ENCODE results near the gene RGS3. TPM values are rescaled to one million over a fixed set of nuclear protein-coding genes. Genes with fewer than 3 reads are reported as not detected.

RGS3 gene
- total RNA-seq, 1 donor from 2014 or later = 110 TPM

DNA sequence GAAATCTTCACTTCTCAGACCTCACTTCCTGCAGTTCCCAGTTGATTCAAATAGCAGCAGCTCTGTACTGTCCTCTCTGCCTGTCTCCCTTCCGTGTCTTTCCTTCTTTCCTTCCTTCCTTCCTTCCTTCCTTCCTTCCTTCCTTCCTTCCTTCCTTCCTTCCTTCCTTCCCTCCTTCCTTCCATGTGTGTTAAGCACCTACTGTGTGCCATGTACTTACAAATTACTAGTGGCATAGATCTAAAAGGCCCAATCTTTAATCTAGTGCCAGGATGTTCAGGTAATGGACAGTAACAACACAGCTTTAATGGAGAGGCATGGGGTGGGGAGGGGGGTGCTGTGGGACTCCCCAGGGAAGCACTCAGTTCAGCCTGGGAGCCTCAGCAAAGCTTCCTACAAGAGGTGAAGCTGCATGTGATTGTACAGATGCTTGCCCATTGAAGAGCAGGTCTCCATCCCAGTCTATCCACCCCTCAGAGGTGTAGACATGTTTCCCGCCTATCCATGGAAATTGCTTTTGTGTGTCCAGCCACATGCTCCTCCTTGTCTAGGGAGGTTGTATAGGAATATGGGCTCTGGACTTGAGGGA is 106.0 kb downstream of the RGS3 start:
- DNase-seq (ENCODE audit: low read depth) = no peak

DNA sequence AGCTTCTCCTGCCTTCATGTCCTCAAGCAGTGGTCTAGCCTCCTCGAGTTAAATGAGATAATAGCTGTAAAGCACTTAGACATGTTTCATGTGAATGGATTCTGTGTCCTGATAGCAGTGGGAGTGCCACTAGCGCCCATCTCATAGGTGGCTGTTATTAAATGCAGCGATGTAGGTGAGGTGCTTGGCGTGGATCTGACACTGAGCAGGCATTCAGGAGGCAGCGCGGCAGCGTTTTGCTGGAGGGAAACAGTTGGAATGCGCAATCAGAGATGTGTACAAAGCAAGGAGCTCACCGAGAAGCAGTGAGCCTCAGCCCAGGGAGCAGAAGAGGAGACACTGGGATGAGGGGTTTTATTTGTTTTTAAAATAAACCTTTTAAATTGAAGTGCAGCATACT is 106.6 kb downstream of the RGS3 start:
- DNase-seq (ENCODE audit: low read depth) = no peak

DNA sequence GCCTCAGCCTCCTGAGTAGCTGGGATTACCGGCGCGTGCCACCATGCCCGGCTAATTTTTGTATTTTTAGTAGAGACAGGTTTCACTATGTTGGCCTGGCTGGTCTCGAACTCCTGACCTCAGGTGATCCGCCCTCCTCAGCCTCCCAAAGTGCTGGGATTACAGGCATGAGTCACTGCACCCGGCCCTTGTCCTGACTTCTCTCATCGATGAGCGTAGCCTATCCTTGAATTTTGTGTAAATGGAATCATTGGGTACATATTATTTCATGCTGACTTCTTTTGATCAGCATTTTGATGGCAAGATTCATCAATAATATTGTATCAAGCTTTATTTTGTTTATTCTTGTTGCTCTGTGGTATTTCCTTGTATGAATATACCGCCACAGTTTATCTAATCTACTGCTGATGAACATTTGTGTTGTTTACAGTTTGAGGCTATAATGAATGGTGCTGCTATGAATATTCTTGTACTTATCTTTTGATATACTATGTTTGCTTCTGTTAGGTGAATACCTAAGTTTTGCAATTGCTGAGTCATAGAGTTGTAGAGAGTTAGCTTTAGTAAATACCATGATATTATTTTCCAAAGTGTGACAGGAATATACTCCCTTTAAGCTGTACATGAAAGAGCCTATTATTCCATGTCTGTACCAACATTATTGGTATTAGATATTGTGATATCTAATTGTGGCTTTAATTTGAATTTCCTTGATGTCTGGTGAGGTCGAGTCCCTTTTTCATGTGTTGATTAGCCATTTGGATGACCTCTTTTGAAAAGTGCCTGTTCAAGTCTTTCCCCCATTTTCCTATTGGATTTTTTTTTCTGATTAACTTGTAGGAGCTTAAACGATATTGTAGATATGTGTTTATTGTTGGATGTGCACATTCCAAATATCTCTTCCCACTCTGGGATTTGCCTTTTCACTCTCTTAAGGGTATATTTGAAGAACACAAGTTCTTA is 107.5 kb downstream of the RGS3 start:
- DNase-seq (ENCODE audit: low read depth) = no peak

DNA sequence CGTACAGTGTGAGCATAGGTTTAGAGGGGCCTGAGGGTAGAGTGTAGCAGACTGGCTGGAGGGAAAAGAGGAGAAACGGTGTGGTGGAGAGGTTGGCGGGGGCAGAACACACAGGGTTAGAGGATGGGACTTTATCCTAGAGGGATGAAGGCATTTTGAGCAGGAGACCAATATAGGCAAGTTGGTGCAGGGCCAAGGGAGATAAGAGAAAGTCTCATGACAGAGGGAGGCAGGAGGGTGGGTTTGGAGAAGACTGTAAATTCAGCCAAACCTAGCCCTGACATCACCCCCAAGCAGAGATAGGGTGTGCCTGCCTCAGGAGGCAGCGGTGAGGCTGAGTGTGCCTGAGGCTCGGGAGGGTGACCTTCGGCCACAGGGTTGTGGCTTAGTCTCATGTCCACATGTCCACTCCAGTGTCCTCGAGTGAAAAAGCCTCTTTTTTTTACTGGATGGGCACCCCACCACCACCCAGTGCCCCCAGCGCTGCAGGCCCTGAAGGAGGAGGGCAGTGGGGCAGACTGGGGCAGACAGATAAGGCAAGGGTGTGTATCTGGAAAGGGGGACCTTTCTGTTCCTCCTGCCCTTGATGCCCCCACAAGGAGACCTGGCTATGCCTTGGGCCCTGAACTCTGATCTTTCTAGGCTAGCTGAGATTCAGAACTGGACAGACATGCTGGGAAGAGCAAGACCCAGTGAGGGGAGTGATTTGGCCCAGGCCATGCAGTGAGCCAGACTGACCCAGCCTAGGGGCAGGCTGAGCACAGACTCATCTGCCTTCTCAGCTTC is 108.7 kb downstream of the RGS3 start:
- DNase-seq (ENCODE audit: low read depth) = no peak

DNA sequence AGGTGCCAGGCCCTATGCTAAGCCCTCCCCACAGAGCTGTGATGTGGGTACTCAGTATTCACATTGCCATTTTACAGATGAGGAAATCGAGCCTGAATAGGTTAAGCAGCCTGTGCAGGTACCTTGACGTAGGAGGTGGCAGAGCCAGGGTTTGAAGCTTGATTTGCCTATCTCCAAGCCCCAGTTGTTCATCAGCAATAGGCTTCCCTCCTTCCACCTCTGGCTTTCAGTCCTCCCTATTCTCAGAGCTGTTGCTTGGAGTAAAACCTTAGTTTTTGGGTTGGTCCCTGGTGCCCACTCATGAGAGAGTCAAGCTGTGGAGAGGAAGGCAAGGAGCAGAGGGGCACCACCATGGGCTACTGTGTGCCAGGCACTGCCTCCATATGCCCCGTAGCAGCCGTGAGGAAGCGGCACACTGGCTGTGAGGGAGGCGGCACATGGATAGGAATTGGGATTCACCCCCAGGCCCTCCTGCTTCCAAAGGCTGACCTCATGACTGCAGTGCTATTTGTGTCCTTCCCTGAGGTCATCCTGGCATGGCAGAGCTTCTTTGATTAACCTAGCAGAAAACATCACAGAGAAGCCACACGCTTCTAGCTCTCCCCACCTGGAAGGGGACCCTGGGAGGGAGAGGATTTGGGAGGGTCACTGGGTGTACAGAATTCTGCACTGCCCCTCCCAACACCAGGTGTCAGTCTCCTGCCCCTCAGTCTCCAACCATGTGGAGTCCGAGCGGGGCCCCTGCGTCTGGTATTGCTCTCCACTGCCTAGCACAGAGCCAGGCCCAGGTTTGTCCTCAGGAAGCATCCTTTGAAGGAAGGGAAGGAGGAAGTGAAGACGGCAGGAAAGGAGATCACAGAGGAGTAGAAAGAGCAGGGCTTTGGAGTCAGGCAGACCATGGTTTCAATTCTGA is 109.8 kb downstream of the RGS3 start:
- peak; percentile 67 for DNase-seq (ENCODE audit: low read depth)

DNA sequence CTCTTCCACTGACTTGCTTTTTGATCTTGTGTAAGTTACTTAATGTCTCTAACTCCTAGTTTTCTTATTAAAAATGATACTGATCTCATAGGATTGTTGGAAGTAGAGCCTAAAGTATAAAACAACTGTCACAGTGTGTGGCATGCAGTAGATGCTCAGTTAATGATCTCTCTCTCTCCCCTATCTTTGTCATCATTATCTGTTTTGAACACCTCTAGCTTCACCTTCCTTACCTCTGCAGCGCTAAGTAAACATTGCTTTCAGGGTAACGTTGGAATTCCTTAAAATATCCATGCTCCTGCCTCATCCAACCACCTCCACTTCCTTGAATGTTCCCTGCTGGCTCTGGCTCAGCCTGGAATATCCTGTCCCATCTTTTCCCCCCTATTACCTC is 110.4 kb downstream of the RGS3 start:
- no peak for DNase-seq (ENCODE audit: low read depth)

DNA sequence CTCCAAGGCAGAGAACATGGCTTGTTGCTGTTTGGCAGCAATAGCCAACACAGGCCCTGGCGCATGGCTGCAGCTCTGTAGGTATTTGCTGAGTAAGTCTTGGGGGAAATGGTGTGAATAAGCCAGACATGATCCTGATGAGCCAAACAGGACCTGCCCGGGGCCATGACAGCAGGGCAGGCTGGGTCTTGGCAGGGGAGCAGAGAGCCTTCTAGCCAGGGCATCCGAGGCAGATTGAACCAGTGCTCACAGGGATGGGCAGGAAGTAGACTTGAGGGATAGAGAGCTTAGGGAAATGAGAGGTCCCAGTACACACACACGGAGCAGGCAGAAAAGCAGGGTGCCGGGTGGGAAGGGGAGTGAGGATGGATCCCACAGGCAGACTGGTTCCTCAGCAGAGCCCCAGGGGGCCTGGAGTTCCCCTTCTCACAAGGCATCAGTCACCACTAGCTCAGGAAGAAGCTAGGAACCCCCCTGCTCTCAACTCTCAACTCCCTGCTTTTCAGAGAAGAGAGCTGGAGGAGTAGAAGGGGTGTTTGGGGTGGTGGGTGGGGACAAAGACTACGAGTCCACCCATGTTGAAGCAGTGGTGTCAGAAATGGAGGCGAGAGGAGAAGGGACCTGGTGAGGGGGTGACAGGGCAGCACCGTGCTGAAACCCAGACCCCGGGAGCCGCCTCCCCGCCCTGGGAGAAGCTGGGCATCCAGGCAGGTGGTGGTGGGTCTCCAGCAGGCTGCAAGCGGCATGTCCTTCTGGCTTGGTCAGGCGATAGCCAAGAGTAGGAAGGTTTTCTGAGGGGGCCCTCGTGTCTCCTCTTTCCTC is 111.1 kb downstream of the RGS3 start:
- no peak for DNase-seq (ENCODE audit: low read depth)

DNA sequence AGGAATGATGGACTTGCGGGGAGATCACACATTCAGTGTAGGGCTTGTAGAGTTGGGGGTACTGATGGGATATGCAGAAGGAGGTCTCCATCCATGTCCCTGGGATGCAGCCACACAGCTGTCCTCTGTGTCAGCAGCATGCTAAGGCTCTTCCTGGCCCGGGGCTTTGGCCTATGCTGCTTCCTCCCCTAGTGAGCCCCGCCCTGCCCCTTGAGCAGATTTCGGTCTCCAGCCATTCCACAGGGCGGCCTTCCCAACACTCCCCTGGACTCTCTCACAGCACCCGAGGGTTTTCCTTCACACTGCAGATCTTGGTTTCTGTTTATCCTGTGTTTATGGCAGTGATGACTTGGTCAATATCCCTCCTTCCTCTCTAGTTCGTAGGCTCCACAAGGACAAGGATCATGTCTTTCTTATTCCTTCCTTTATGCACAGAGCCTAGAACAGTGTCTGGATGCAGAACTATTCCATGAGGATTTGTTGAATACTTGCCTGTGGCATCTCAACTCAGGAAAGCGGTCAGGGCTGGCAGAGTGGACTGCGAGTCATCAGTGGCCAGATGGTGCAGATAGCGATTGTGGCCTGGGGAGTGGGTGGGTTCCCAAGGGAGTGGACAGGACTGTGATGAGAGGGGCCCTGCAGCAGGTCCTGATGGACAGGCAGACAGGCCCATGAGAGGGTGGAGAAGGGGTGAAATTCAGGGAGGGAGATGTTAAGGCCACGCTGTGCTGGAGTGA is 114.2 kb downstream of the RGS3 start:
- DNase-seq (ENCODE audit: low read depth) = peak; percentile 93

DNA sequence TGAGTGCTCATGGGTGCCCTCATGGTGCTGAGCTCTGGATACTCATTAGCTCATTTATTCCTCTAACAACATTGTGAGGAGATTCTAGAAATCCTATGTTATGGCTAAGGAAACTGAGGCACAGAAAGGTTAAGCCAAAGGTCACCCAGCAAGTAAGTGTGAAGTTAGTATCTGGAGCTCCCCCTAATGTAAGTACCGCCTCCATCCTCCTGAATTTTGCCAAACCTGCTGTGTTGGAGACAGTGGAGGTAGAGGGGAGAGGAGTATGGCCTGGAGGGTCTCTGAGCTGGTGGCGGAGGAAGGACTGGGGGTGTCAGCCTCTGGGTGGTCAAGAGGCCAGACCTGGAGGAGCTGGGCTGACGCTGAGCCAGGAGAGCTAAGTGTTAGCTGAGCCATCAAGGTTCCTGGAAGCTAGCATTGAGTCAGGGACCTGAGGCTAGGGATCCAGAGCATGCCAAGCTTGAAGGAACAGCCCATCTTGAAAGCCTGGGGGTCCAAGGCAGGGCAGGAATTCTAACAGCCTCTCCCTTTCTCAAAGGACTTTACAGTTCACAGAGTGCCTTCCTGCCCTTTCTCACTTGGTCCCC is 114.8 kb downstream of the RGS3 start:
- DNase-seq (ENCODE audit: low read depth) = no peak

DNA sequence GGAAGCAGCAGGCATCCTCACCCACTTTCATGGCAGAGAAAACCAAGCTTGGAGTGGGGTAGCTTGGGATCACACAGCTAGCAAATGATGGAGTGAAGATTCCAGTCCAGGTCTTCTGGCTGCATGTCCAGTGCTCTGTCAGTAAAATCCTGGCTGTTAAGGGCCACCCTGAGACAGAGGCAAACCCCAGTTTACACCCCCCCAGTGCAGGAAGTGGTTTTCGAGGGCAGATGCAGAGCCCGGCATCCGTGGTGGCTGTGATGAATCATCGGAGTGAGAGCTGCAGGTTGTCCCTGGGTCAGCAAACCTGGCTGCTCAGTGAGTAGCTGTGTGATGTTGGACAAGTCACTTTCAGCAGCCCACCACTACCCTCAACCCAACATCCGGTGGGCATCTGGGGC is 115.4 kb downstream of the RGS3 start:
- DNase-seq (ENCODE audit: low read depth) = peak; percentile 97

DNA sequence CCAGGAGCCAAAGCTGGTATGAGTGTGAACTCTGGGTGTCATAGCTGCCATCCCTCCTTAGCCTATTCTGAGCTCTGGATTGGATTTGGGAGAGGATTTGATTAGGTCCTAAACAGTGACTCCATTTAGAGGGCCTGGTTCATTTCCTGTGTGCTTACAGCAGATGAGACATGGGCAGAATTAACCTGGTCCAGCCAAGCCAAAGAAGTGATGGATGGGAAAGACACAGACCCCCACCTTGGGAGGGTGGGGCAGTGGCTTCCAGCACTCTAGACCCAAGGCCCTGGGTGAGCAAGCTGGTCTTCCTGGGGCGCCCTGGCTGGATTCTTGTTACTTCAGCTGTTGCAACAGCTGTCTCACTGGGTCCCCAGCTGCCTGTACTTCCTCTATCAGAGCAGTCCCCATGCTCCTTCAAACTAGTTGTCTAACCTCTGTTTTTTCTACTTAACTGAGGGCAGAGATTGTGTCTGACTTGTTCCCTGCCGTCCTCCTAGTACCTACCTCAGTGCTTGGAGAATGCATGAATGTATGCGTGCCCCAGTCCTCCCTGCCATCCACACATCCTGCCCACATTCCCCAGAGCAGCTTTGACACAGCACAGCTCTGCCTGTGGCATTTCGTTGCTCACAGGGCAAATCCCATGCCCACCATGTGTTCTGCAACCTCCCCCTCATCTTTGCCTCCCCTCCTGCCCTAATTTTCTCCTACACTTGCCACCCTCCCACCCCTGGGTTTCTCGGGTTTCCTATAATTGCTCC is 115.9 kb downstream of the RGS3 start:
- peak; percentile 94 for DNase-seq (ENCODE audit: low read depth)

DNA sequence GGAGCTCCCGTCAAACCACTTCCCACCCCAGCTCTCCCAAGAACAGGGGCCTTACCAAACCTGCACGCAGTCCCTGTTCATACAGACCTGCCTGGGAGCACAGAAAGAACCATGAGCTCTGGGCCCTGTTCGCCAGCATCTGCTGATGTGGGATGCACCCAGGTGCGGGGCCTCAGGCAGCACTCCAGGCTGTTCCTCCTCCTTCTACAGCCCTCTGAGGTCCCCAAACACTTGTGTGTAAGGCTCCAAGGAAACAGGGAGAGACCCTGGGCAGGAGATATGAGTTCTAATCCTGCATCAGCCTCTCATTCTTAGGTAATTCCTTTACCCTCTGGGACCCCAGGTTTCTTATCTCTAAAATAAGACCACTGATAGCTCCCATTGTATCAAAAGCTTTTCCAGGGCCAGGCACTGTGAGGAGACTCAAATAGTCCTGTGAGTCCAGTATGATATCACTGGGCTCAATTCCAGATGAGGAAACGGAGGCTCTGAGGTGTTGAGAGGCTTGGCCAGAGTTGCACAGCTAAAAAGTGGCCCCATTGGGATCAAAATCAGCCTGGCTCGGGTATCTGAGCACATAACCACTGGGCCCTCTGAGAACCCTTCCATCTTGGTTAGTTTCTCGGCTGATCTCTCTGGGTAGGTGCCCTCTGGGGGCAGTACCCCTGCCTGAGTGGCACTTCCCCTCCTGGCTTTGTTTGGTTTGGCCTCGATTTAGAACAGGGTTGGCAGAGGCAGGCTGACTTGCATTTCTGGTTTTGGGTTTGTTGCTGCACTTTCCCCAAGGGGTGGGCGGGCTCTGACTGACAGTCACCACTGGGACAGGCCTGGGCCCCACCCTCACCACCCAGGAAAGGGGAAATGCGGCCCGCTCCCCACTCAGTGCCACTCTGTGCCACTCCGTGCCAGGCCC is 116.8 kb downstream of the RGS3 start:
- DNase-seq (ENCODE audit: low read depth) = peak; percentile 84

DNA sequence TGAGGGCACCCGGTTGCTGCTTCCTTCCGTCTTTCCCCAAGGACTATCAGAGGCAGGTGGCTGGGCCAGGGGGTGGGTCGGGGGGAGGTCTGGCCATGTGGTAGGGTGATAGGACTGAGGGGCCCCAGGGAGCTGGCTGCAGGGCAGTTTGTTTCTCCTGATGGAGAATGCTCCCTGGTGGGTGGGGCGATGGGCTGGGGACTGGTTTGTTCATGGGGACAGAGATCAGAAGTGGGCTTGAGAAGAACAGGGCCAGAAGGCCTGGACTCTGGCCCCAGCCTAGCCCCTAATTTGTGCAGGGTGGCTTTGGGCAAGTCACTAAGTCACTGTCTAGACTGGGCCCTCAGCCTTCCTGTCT is 117.4 kb downstream of the RGS3 start:
- no peak for DNase-seq (ENCODE audit: low read depth)

DNA sequence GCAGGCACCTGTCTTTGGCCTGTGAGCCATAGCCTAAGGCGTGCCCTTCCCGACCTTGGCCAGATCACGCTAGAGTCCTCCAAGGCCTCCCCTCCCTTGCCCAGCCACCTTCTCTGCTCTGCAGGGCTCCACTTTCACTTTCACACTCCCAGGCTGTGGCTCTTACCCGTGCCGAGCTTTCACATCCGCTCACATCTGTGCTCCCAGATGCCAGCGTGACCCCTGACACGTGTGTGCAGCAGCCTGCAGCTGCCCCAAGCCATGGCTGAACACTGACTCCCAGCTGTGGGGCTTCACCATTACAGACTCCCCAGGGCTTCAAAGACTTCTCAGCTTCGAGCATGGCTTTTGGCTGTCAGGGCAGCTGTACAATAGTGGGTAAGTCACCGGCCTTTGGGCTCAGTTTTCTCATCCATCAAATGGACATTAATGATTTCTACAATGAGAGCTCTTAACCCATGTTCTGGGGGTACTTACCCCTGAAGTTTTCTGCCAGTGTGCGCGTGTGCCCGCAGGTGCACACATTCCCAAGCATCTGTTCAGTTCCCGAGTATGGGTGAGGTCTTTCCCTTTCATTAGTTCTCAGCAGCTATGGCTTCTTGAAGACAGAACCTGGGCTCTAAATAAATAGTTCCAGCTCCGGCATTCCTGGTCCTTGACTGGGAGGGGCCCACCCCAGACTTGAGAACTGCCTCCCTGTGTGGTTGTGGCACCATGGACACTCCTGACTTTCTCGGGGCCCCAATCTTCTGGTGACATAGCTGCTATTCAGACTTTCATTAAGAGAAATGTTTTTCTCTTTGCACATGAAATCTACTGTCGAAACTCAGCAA is 118.6 kb downstream of the RGS3 start:
- DNase-seq (ENCODE audit: low read depth) = peak; percentile 88

DNA sequence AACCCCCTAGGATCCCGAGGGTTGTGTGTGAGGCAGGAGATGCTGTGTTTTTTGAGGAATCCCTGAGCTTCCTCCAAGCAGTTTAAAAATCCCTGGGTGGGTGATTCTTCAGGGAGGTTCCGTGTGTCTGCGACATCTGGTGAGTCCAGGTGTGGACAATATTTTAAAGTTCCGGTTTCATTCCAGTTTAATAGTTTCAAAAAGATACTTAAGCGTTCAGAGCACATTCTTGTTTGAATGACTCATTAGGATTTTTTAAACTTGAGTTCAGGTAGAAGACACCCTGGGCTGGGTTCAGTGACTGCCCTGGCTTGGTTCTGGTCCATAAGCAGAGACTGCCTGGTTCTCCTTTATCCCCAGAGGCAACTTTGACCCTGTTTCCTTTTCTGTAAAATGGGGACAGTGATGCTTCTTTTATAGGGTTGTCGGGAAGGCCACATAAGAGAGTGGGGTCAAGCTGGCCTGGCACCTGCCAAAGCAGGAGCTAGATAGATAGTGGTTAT is 119.2 kb downstream of the RGS3 start:
- no peak for DNase-seq (ENCODE audit: low read depth)
